NCI-H774 (cell line): ENCODE results near the gene ATP8B4.

Source experiments
- DNase-seq: peaks from one replicate; lab custom pipeline; 2025; lab: John Stamatoyannopoulos, UW

Gene ATP8B4

GRCh38 chr15:49855917-49856637, 263.0 kb downstream of the ATP8B4 start:
- DNase-seq = no peak

- DNase-seq = no peak
These were observed 266.3 kb downstream of the ATP8B4 start for GRCh38 chr15:49852756-49853155.

GRCh38 chr15:49848807-49849206, 270.2 kb downstream of the ATP8B4 start:
- DNase-seq = no peak

GRCh38 chr15:49848282-49848724, 270.7 kb downstream of the ATP8B4 start:
- DNase-seq = no peak

GRCh38 chr15:49847423-49848281, 271.4 kb downstream of the ATP8B4 start:
- no peak for DNase-seq

GRCh38 chr15:49844390-49844789, 274.6 kb downstream of the ATP8B4 start:
- DNase-seq = no peak

GRCh38 chr15:49843725-49844124, 275.3 kb downstream of the ATP8B4 start:
- no peak for DNase-seq

- no peak for DNase-seq
These were observed 276.9 kb downstream of the ATP8B4 start for GRCh38 chr15:49842031-49842730.

GRCh38 chr15:49832511-49832910, 286.5 kb downstream of the ATP8B4 start:
- no peak for DNase-seq

GRCh38 chr15:49831206-49831965, 287.6 kb downstream of the ATP8B4 start:
- DNase-seq = no peak

GRCh38 chr15:49830391-49830790, 288.6 kb downstream of the ATP8B4 start:
- no peak for DNase-seq

GRCh38 chr15:49827311-49827710, 291.7 kb downstream of the ATP8B4 start:
- DNase-seq = no peak

GRCh38 chr15:49826640-49827234, 292.3 kb downstream of the ATP8B4 start:
- DNase-seq = no peak

GRCh38 chr15:49824775-49825099, 294.3 kb downstream of the ATP8B4 start:
- DNase-seq = no peak

- DNase-seq = no peak
These were observed 294.9 kb downstream of the ATP8B4 start for GRCh38 chr15:49823987-49824774.

- DNase-seq = no peak
These were observed 301.9 kb downstream of the ATP8B4 start for GRCh38 chr15:49817100-49817499.

GRCh38 chr15:49815950-49816349, 303.1 kb downstream of the ATP8B4 start:
- DNase-seq = no peak

- DNase-seq = no peak
These were observed 303.5 kb downstream of the ATP8B4 start for GRCh38 chr15:49815526-49815925.

GRCh38 chr15:49814709-49815108, 304.3 kb downstream of the ATP8B4 start:
- DNase-seq = no peak

GRCh38 chr15:49813625-49814024, 305.4 kb downstream of the ATP8B4 start:
- no peak for DNase-seq

GRCh38 chr15:49810720-49811119, 308.3 kb downstream of the ATP8B4 start:
- no peak for DNase-seq
